Sigmoid colon (tissue), 4 donors: Measurements from ENCODE around the gene CNTN4.

ENCODE experiments used
- CTCF ChIP-seq, 4 experiments: fragments of 450-650 bp in 3 of 4; fragments of 200-600 bp in 1 of 4; IDR thresholded peaks; one replicate each; pipeline ENCODE4 v1.5.1; 2016 to 2019; ENCODE audit warnings: antibody characterized with exemption in 4 of 4, mild to moderate bottlenecking in 3 of 4, moderate library complexity in 2 of 4
- EP300 ChIP-seq, 4 donors: sonication (generic); formaldehyde crosslinking; IDR thresholded peaks; one replicate each; pipeline ENCODE4 v1.6.1; 2017; ENCODE audit warnings: antibody characterized with exemption in 4 of 4
- POLR2A ChIP-seq, 2 donors: fragments of 450-650 bp; IDR thresholded peaks; one replicate each; pipeline ENCODE4 v1.6.1; 2016; ENCODE audit warnings: antibody characterized with exemption in 2 of 2, mild to moderate bottlenecking in 2 of 2, moderate library complexity in 2 of 2
- POLR2AphosphoS5 ChIP-seq, 4 donors: sonication (generic); formaldehyde crosslinking; IDR thresholded peaks; one replicate each; pipeline ENCODE4 v1.6.1; 2017; ENCODE audit warnings: antibody characterized with exemption in 4 of 4

- TF ChIP-seq CTCF (IDR thresholded peaks at IDR 0.05) = no peak
- TF ChIP-seq EP300 (IDR thresholded peaks at IDR 0.05) = no peak
- TF ChIP-seq POLR2A (IDR thresholded peaks at IDR 0.05) = no peak
- TF ChIP-seq POLR2AphosphoS5 (IDR thresholded peaks at IDR 0.05) = no peak
Observed at GRCh38 chr3:2114617-2115275, 16.1 kb downstream of the CNTN4 start.
